ENCODE measurements around the gene MESD. TPM values are rescaled to one million over a fixed set of nuclear protein-coding genes. Genes with fewer than 3 reads are reported as not detected.

MESD gene
- total RNA-seq, 1 donor: 24.2 TPM

DNA sequence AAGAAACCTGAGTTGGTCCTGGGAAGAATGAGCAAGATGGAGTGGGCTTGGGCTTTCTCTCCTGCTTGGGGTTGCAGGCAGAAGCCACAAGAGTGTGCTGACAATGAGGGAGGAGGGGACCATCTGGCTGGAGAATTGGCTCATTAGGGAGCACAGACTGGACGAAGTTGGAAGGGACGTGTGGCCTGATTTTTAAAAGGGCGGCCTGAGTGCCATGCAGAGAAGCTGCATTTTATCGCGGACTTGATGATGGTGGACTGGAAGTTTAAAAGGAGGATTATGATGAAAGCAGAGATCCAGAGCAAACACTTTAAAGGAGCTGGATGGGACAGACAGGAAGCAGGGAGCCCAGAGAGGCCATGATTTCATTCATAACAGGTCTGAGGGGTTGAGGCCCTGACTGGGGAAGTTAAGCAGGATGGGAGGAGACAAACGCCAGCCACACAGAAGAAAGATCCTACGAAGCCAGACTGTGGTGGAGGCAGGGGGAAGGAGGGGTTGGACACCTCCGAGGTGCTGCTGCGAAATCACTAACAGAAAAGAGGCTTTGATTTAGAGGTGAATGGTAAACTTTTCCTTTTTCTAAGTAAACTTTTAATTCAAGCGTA lies 34.8 kb upstream of the MESD start:
- TF ChIP-seq, protein P1, sequence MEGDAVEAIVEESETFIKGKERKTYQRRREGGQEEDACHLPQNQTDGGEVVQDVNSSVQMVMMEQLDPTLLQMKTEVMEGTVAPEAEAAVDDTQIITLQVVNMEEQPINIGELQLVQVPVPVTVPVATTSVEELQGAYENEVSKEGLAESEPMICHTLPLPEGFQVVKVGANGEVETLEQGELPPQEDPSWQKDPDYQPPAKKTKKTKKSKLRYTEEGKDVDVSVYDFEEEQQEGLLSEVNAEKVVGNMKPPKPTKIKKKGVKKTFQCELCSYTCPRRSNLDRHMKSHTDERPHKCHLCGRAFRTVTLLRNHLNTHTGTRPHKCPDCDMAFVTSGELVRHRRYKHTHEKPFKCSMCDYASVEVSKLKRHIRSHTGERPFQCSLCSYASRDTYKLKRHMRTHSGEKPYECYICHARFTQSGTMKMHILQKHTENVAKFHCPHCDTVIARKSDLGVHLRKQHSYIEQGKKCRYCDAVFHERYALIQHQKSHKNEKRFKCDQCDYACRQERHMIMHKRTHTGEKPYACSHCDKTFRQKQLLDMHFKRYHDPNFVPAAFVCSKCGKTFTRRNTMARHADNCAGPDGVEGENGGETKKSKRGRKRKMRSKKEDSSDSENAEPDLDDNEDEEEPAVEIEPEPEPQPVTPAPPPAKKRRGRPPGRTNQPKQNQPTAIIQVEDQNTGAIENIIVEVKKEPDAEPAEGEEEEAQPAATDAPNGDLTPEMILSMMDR (IDR thresholded peaks at IDR 0.05; ENCODE audit: insufficient read depth, low read depth, low read length): no peak
- no peak for DNase-seq (ENCODE audit: low read depth)
- H3K4me3 ChIP-seq (ENCODE audit: low read depth, low read length): no peak overlapping the region

DNA sequence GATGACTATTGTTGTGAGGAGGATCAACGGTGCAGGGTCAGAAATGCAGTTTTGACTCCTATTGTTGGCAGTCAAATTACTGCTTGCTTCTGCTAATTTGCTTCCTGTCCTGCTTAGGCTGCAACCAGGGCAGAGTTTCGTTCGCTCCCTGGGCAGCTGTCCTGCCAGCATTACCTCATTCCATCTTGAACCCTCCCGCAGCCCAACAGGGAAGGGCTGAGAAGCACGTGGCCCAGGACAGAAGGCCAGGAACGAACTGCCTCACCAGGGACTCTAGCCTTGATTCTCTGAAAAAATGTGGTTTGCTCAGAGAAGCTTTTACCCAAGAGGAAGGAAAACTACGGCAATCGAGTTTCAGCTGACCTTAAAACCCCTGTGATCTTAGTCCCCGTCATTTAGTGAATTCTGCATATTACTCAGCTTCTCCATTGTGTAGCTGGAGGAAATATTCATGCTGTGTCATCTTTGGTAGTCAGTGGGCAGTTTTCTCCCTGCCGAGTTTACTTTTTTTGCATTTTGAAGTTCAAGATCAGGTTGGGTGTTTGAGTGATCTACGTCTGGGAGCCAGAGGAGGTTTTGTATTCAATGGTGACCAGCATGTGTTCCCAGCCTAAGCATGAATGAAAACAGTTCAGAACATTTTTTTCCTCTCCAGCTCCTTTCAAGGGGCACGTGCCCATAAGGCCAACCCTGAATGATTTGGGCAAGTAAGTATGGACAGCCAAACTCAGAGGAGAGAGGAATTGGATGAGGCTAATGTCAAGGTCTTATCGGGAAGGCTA lies 34.1 kb upstream of the MESD start:
- TF ChIP-seq, protein P1 (IDR thresholded peaks at IDR 0.05; ENCODE audit: insufficient read depth, low read depth, low read length): no peak
- peak; percentile 59 for DNase-seq (ENCODE audit: low read depth)
- no peak overlapping the region for H3K4me3 ChIP-seq (ENCODE audit: low read depth, low read length)

DNA sequence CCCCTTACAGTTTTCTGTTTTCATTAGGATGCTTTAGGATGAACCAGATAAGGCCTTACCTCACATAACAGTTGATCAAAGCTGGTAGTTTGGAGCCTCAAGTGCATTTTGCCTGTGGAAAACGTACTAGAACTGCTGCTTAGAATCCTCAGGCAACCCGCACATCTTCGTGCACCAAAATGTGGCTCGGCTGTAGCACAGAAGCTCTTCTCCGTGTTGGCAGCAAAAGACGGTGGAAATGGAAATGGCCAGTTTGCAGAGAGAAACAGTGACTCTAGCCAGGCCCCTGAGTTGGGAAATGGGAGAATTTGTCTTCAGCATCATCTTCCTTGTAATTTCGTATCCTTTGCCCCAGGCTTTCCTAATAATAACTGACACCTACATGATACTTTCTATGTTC lies 31.7 kb upstream of the MESD start:
- TF ChIP-seq, protein P1 (IDR thresholded peaks at IDR 0.05; ENCODE audit: insufficient read depth, low read depth, low read length): no peak
- DNase-seq (ENCODE audit: low read depth): no peak
- H3K4me3 ChIP-seq (ENCODE audit: low read depth, low read length): no peak overlapping the region

DNA sequence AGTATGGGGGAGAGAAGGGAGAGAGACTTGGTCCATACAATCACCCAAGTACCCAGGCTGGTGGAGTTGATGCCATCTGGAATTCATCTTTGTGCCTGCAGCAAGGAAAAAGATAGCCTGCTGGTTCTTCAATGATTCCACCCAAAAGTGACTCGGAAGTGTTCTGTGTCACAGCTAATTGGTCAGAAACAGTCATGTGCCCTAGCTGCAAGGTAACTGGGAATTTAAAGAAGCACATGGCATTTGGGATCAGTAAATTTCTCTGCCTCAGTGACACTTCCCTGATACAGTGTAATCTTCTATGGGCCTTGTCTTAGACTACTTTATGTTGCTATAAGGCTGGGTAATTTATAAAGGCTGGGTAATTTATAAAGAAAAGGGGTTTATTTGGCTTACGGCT lies 28.6 kb upstream of the MESD start:
- no peak overlapping the region for H3K4me3 ChIP-seq (ENCODE audit: low read depth, low read length)
- TF ChIP-seq, protein P1 (IDR thresholded peaks at IDR 0.05; ENCODE audit: insufficient read depth, low read depth, low read length): no peak
- DNase-seq (ENCODE audit: low read depth): no peak

DNA sequence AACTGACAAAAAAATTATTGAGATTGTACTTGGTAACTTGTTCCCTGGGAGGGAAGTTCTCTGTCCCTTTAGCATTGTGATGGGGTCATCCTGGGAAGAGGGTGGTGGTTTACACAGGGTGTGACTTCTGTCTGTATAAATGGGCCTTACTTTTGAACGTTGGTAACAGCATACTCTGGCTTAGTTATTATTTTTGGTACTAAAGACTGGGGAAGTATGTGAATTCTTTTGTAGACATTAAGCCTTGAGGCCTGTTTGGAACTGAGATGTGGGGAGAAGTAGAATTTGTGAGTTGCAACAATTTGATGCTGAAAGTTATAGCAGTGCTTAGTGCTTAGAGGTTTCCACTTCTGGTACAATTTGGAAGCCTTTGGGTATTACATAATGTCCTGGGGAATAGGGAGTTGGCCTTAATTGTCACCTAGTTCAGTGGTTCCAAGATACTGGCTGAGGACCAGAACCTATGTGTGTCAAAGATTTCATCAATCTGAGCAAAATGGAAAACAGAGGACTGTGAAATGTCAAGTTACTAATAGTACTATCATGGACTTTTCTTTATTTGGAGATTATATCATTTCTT lies 27.0 kb upstream of the MESD start:
- TF ChIP-seq, protein P1 (IDR thresholded peaks at IDR 0.05; ENCODE audit: insufficient read depth, low read depth, low read length): no peak
- H3K4me3 ChIP-seq (ENCODE audit: low read depth, low read length): no peak overlapping the region
- no peak for DNase-seq (ENCODE audit: low read depth)

DNA sequence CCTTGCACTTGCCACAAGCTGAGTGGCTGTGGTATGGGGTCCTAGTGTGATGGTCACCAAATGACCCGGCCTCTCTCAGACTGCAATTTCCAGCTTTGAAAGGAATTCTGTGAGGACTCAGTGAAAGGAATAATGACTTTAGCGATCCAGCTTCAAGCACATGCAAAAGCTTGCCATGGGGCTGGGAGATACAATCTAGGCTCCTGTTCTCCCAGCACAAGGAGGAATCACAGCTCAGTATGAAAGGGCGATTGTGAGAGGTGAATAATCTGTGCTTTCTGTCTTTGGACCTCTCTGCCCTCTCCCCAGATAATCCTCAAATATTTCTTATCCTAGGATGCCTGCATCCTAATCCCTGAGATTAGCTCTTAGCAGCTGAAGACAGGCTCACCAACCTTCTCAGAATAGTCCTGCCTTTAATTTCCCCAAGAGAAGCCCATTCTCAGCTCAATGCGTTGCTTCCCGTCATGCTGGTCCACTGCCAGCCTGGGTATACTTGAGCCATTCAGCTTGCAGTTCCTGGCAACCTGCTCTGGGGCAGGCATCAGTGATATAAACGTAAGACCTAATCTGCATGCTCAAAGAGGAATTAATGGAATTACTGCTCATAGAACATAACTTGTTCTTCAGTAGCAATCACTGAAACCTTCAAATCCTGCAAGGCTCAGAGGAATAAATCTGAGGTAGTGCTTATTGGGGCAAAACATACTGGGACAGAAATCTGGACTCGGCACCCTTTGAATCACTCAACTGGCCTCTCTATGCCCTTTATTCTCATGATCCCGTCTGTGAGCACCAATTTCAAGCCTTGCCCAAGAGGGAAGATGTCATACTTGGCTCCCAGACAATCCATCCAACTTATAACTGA lies 26.2 kb upstream of the MESD start:
- DNase-seq (ENCODE audit: low read depth): no peak
- H3K4me3 ChIP-seq (ENCODE audit: low read depth, low read length): no peak overlapping the region
- TF ChIP-seq, protein P1 (IDR thresholded peaks at IDR 0.05; ENCODE audit: insufficient read depth, low read depth, low read length): no peak

Data from fibroblast of villous mesenchyme (primary cell).